Activated CD4-positive, alpha-beta T cell treated with anti-CD3 and anti-CD28 coated beads for 1 hour (primary cell): Measurements from ENCODE around the gene FEM1C.
A peak's percentile ranks its signal among the peaks of the same experiment; 100 is the strongest.

Experiments
- DNase-seq: peaks from one replicate; pipeline ENCODE4 v3.0.0-alpha.2; 2020

The FEM1C gene

DNA sequence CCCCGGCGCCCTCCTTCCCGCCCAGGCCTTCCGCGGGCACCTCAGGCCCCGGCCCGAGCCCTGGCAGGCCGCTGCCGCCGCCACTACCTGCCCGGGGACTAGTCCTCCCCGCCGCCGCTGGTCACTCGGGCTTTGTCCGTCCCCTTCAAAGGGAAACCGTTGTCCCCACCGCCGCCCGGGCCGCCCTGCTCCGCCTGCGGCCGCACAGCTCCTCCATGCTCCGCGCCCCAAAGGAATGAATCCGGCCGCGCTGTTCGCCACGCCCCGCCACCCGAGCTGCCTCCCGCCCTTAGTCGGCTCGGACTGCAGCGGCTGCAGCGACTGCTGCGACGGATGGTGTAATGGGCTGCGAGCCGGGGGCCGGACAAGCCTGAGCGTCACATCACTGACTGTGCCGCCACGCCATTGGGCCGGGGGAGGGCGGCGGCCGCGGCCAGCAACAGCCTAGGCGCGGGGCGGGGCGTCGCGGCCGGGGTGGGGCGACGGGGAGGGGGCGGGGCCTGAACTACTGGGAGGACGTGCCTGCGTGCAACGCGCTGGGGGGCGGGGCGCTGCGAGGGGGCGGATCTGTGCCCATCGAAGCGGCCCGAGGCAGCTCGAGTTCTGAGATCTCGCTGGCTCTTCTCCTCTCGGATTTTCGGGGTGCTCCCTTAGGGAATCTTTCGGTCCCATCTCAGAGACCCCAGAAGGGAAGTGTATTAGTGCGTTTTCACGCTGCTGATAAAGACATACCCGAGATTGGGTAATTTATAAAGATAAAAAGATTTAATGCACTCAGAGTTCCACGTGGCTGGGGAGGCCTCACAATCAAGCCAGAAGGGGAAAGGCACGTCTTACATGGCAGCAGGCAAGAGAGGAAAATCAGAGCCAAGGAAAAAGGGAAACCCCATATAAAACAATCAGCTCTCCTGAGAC is at the start of gene FEM1C:
Gene FEM1C, minus strand, starts transcription at position 340 of the 915 bp plus-strand sequence. CDS start 1,282 bp downstream, outside the sequence.
- peak; percentile 93 for DNase-seq

GRCh38 chr5:115589043-115589442 is 44.5 kb upstream of the FEM1C start:
- DNase-seq: no peak

DNA sequence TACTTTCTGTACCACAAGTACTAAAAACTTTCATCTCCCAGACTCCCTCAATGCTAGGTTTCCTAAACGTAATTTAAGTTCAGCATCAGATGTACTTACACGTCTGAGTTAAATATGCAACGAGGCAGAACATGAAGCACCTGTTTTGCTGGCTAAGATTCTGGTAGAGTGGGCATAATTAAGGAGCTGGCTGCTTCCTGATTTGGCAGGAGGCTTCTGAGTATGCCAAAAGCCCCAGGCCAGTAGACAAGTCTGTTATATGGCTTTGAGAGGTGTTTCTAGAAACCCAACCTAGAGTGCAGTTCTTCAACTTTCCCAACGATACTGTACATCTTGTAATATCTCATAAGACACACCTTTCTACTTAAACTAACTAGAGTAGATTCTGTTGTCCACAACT is 44.1 kb upstream of the FEM1C start:
- no peak for DNase-seq

GRCh38 chr5:115586525-115587146 is 42.1 kb upstream of the FEM1C start:
- no peak for DNase-seq

DNA sequence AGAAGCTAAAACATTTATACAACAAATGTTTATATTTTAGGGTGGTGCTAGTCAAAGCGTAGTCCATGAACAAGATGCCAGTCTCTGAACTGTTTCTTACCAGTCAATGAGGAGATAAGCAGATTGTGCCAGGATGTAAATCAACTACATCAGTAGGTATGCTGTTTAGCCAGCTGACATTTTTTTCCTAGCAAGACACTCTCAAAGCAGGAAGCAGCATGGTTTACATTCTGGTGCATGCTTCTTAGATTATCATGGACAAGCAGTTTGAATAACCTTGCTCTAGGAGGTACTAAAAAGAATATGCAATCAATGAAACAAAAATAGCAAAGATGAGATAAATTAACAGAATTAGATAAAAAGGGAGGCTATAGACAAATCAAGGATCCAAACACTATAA is 40.7 kb upstream of the FEM1C start:
- DNase-seq: no peak

DNA sequence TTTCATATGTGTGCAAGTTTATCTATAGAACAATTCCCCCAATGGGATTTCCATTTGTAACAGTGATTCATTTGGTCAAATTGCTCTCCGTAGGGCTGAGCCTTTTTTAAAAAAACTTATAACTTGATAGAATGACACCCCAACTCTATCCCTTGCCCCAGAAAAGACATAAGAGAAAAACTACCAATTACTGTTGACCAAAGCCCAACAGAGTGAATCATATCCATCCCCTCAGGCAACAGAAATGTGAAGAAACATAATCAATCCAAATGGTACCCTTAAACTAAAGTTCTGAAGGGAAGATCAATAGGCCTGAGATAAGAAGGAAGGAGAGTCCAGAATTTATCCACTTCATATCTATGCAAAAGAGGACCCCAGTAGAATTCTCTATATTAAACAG is 39.9 kb upstream of the FEM1C start:
- DNase-seq: no peak

GRCh38 chr5:115583474-115583873 is 38.9 kb upstream of the FEM1C start:
- no peak for DNase-seq

GRCh38 chr5:115580941-115581340 is 36.4 kb upstream of the FEM1C start:
- DNase-seq: no peak

GRCh38 chr5:115579747-115580173 is 35.2 kb upstream of the FEM1C start:
- DNase-seq: no peak

DNA sequence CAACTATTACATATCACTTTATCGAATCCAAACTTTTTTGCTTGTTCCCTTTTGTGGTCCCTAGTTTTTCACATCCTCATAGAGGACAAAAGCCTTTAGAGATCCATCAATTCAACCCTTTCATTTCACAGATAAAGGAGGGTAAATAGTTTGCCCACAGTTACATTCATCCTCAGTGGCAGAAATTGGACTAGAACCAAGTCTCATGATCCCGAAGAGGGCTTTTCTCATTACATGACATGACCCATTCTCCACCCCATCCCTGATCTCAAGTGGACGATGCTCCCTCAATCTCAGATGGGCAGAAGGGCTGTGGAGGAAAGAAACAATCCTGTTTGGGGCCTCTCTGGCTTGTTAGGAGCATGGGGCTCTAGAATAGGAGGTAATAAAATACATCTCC is 34.6 kb upstream of the FEM1C start:
- no peak for DNase-seq

GRCh38 chr5:115578657-115579056 is 34.1 kb upstream of the FEM1C start:
- DNase-seq: no peak

DNA sequence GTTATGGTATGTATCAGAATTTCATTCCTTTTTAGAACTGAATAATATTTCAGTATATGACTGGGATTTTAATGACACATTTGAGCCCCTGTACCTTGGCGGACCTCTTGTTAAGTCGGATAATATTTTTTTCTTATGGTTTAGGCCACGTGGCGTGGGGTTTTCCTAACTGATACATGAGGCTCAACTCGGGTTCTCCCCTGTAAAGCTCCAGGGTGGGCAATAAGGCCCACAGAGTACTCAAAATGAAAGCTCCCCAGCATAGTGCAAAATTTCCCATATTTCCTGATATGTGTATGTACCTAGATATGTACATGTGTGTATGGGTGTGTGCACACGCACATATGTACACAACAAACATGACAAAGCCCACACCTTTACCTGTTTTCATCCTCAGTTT is 33.2 kb upstream of the FEM1C start:
- no peak for DNase-seq

GRCh38 chr5:115577329-115577728 is 32.8 kb upstream of the FEM1C start:
- DNase-seq: no peak

DNA sequence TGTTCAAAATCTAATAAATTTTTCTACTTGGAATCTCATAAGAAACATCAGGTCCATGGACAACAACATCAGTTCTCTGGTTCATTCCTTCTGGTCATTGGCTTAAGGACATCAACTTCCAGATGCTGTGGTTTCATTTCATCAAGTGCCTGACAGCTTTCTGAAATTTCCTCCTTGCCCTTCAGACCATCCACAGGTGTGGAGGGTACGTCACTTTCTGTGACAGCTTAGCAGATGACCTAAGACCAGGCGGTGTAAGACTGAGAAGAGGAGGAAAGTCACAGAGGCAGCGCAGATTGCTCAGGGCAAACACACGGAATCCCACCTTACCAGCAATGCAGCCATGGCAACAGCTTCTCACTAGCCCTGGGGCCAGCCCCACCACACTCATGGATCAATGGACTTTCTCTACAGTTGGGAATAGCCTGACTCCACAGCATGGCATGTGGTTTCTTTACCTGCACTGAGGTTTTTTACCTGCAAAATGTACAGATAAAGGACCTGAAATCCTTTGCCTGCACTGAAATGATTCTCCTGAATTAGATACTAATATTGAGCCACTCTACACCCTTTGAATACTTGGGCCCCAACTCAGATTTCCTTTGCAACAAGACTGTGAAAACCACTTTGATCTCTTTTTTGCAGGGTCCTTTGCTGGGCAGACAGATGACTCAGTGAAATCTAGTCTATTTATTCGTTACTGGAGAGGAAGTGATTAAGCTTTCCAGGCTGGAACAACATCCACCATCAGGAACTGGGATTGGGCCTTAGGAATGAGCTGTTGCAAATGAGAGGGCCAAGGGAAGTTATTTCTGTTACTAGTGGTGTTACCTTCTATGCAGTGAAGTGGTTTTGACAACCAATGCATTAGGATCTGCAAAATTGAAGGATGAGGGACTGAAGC is 30.8 kb upstream of the FEM1C start:
- no peak for DNase-seq

DNA sequence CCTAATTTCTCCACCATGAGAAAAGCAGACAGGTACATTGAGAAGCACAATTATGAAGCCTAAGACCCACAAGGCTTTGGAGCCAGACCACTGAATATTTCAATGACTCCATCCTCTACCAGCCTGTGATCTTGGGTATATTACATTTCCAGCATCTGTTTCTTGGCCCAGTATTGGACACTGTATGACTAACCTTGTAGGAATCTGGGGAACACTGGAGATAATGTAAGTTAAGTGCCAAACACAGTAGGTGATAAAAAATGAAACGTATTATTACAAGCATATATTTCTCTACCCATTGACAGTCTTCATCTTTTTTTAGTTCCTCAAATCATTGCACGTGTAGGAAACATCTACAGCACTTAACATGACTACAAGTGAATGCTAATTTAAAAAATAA is 28.6 kb upstream of the FEM1C start:
- no peak for DNase-seq

GRCh38 chr5:115571441-115571878 is 26.9 kb upstream of the FEM1C start:
- DNase-seq: no peak

DNA sequence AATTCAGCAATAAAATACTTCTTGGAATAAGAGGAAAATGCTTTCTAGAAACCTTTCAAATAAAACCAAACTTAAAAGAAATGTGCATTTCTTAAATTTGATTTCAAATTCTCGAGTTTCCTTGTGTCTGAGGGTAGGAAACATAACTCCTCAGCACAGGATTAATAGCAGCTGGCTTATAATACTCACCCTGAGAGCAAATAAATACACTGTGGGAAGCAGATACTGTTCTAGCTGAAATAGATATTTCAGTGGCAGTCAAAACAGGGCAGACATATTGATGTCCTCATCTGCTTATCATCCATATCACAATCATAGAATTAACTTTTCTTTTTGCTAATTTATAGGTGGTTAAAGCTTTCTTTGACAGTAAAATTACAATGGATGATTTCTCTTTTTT is 24.1 kb upstream of the FEM1C start:
- DNase-seq: no peak

DNA sequence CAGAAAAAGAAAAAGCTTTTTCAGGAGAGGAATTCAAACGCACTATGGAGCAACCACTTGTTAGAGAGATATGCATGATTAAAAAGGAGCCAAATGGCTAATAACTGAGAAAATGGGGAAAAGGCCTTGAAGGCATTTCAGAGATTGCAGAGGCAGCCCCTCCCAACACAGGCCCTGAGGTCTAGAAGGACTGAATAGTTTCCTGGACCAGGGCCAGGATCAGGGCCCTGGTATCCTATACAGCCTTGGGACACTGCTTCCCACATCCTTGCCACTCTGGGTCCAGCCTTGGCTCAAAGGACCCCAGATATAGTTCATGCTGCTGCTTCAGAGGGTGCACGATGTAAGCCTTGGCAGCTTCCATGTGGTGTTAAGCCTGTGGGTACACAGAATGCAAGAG is 20.7 kb upstream of the FEM1C start:
- no peak for DNase-seq

- DNase-seq: no peak
Observed at GRCh38 chr5:115561176-115561575, 16.6 kb upstream of the FEM1C start.

- DNase-seq: no peak
Observed at GRCh38 chr5:115559524-115559923, 14.9 kb upstream of the FEM1C start.

DNA sequence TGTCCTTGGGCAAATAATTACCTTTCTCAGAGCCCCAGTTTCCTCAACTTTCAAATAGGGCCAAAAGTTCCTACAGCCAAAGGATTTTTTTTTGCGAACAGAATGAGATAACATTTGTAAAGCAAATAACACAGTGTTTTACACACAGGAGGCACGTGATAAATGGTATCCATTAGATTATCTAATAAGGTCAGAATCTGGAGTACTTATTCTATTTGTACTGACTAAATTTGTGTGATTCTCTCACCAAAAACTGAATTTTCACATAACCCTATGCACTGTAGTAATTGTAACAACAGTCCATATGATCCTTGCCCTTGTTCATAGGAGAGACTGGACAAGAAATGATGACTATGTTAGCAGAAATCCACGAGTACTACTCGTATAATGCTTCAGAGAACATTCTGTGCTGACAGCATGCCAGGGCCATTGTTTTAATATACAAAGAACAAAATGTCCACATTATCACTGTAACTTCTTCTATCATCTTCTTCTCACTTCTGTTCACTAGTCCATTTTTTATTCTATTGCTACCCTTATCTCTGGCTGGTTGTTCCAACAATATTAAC is 13.9 kb upstream of the FEM1C start:
- DNase-seq: no peak

- no peak for DNase-seq
Observed at GRCh38 chr5:115557667-115558387, 13.3 kb upstream of the FEM1C start.
